OCI-M2 (cell line): Measurements from ENCODE around the gene MSH3.
"Not testable (repeated sequence)": the region's sequence is repeated elsewhere in the genome, so short reads cannot be mapped to it uniquely, and the experiment has no call there.

Source experiments
- DNase-seq: peaks from one replicate; lab custom pipeline; 2025; ENCODE audit not compliant: unreplicated experiment; lab: John Stamatoyannopoulos, UW

MSH3 gene

GRCh38 chr5:80752427-80752826 is 98.0 kb downstream of the MSH3 start:
- no peak for DNase-seq

GRCh38 chr5:80753712-80754111 is 99.3 kb downstream of the MSH3 start:
- no peak for DNase-seq

GRCh38 chr5:80754900-80755299 is 100.4 kb downstream of the MSH3 start:
- DNase-seq: no peak

- DNase-seq: no peak
Measured at GRCh38 chr5:80755626-80756025, 101.2 kb downstream of the MSH3 start.

- DNase-seq: no peak
Measured at GRCh38 chr5:80756292-80756691, 101.8 kb downstream of the MSH3 start.

GRCh38 chr5:80757290-80757689 is 102.8 kb downstream of the MSH3 start:
- no peak for DNase-seq

- no peak for DNase-seq
Measured at GRCh38 chr5:80759866-80760577, 105.6 kb downstream of the MSH3 start.

GRCh38 chr5:80760680-80761079 is 106.2 kb downstream of the MSH3 start:
- no peak for DNase-seq

- no peak for DNase-seq
Measured at GRCh38 chr5:80761176-80761575, 106.7 kb downstream of the MSH3 start.

GRCh38 chr5:80761966-80762365 is 107.5 kb downstream of the MSH3 start:
- DNase-seq: no peak

GRCh38 chr5:80762573-80762972 is 108.1 kb downstream of the MSH3 start:
- DNase-seq: no peak

GRCh38 chr5:80763211-80763610 is 108.8 kb downstream of the MSH3 start:
- DNase-seq: no peak

GRCh38 chr5:80763873-80764647 is 109.6 kb downstream of the MSH3 start:
- no peak for DNase-seq

GRCh38 chr5:80764786-80765185 is 110.3 kb downstream of the MSH3 start:
- DNase-seq: no peak

GRCh38 chr5:80777347-80778287 is 123.2 kb downstream of the MSH3 start:
- no peak for DNase-seq

GRCh38 chr5:80780024-80780423 is 125.6 kb downstream of the MSH3 start:
- no peak for DNase-seq

GRCh38 chr5:80780761-80781285 is 126.4 kb downstream of the MSH3 start:
- DNase-seq: no peak

GRCh38 chr5:80781356-80781755 is 126.9 kb downstream of the MSH3 start:
- no peak for DNase-seq

GRCh38 chr5:80782626-80783025 is 128.2 kb downstream of the MSH3 start:
- no peak for DNase-seq

GRCh38 chr5:80783751-80784150 is 129.3 kb downstream of the MSH3 start:
- not testable (repeated sequence) for DNase-seq

- DNase-seq: no peak
Measured at GRCh38 chr5:80784451-80784850, 130.0 kb downstream of the MSH3 start.
